ENCODE data around the gene TINAGL1.

DNA sequence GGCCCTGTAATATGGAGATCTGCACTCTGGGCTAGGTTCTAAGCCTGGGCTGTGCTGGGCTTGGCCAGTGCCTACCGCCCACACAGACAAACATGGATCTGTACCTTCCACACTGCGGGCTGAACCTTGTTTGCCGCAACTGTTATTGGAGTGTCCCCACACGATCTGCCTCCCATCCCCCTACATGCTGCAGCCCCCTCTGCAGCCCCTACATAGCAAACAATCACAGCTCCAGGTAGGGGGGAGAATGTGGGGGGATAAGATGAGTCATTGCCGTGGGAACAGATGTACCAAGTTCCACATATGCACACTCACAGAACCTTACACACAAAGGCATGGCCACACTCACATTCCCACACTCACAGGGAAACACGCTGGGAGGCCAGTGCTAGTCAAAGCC is 39.1 kb downstream of the TINAGL1 start:
- TF ChIP-seq CEBPB (IDR thresholded peaks at IDR 0.05; ENCODE audit: low read depth) = no peak
- TF ChIP-seq, protein P1, sequence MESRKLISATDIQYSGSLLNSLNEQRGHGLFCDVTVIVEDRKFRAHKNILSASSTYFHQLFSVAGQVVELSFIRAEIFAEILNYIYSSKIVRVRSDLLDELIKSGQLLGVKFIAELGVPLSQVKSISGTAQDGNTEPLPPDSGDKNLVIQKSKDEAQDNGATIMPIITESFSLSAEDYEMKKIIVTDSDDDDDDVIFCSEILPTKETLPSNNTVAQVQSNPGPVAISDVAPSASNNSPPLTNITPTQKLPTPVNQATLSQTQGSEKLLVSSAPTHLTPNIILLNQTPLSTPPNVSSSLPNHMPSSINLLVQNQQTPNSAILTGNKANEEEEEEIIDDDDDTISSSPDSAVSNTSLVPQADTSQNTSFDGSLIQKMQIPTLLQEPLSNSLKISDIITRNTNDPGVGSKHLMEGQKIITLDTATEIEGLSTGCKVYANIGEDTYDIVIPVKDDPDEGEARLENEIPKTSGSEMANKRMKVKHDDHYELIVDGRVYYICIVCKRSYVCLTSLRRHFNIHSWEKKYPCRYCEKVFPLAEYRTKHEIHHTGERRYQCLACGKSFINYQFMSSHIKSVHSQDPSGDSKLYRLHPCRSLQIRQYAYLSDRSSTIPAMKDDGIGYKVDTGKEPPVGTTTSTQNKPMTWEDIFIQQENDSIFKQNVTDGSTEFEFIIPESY (IDR thresholded peaks at IDR 0.05; ENCODE audit: extremely low read depth, insufficient replicate concordance, low read length) = no peak
- TF ChIP-seq, protein P2, sequence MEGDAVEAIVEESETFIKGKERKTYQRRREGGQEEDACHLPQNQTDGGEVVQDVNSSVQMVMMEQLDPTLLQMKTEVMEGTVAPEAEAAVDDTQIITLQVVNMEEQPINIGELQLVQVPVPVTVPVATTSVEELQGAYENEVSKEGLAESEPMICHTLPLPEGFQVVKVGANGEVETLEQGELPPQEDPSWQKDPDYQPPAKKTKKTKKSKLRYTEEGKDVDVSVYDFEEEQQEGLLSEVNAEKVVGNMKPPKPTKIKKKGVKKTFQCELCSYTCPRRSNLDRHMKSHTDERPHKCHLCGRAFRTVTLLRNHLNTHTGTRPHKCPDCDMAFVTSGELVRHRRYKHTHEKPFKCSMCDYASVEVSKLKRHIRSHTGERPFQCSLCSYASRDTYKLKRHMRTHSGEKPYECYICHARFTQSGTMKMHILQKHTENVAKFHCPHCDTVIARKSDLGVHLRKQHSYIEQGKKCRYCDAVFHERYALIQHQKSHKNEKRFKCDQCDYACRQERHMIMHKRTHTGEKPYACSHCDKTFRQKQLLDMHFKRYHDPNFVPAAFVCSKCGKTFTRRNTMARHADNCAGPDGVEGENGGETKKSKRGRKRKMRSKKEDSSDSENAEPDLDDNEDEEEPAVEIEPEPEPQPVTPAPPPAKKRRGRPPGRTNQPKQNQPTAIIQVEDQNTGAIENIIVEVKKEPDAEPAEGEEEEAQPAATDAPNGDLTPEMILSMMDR (IDR thresholded peaks at IDR 0.05 in 2 of 3, conservative IDR thresholded peaks at IDR 0.05 in 1 of 3; ENCODE audit: borderline replicate concordance in 1 of 3, insufficient read depth in 1 of 3, low read depth in 2 of 3, low read length in 2 of 3) = no peak
